Lower leg skin (tissue), 4 donors: ENCODE measurements around the gene YES1. TPM values are rescaled to one million over a fixed set of nuclear protein-coding genes. Genes with fewer than 3 reads are reported as not detected.
A peak's percentile ranks its signal among the peaks of the same experiment; 100 is the strongest.

Source experiments
- DNase-seq, 2 donors: peaks; one replicate each; pipeline ENCODE4 v3.0.0-alpha.2; 2019; ENCODE audit warnings: low spot score in 2 of 2
- H3K4me3 ChIP-seq: fragments of 200-600 bp; sonication (generic); 2 replicates; pipeline ENCODE4 v1.5.1; 2017; ENCODE audit warnings: mild to moderate bottlenecking, low read depth; ENCODE audit not compliant: poor library complexity, severe bottlenecking
- CTCF ChIP-seq, 3 donors: fragments of 450-650 bp; IDR thresholded peaks; one replicate each; pipeline ENCODE4 v1.5.1; 2016; ENCODE audit warnings: antibody characterized with exemption in 3 of 3, mild to moderate bottlenecking in 3 of 3, moderate library complexity in 2 of 3
- POLR2A ChIP-seq, 2 donors: fragments of 450-650 bp; IDR thresholded peaks; one replicate each; pipeline ENCODE4 v1.6.1; 2016 to 2017; ENCODE audit warnings: antibody characterized with exemption in 2 of 2, mild to moderate bottlenecking in 1 of 2, moderate library complexity in 1 of 2
- WGBS, 2 donors: methylation state at CpG; one replicate each; pipeline ENCODE4 v1.1.5; 2018; 5-methylcytosine and 5-hydroxymethylcytosine counted together
- intact Hi-C: fragments of 100-400 bp; cut with DNase I; formaldehyde crosslinking; loops from one replicate; pipeline ENCODE4 v1.15.0; 2023; ENCODE audit warnings: low total_unique reads
- total RNA-seq, 4 donors: library from RNA; depleted of rRNA; stranded (reverse); fragments of >200 nt; gene quantifications; one replicate each; pipeline ENCODE4 v1.1.0, GENCODE V29; 2016

Gene YES1
- total RNA-seq, 4 donors from 2014 or later: 62.3 to 133 (median 90.0) TPM

GRCh38 chr18:708096-708495 is 103.9 kb downstream of the YES1 start:
- no peak overlapping the region for H3K4me3 ChIP-seq
- WGBS, 2 donors: 94 to 97% methylated on average over 10 of the region's 10 CpGs
- DNase-seq: no peak
- intact Hi-C loops: no loop called here
- TF ChIP-seq POLR2A (IDR thresholded peaks at IDR 0.05): no peak
- TF ChIP-seq CTCF (IDR thresholded peaks at IDR 0.05): no peak

- DNase-seq: no peak
- no peak overlapping the region for H3K4me3 ChIP-seq
- 95% methylated on average over 8 of the region's 8 CpGs for WGBS, 2 donors
- intact Hi-C loops: no loop called here
- TF ChIP-seq CTCF (IDR thresholded peaks at IDR 0.05) (no peak), POLR2A (IDR thresholded peaks at IDR 0.05) (no peak)
Observed at GRCh38 chr18:706405-706804, 105.6 kb downstream of the YES1 start.

- TF ChIP-seq CTCF (IDR thresholded peaks at IDR 0.05) (no peak), POLR2A (IDR thresholded peaks at IDR 0.05) (no peak)
- 74 to 83% methylated on average over 8 of the region's 8 CpGs for WGBS, 2 donors
- H3K4me3 ChIP-seq: no peak overlapping the region
- no peak for DNase-seq
- intact Hi-C loops: no loop called here
Observed at GRCh38 chr18:703213-703967, 108.7 kb downstream of the YES1 start.

- peak in 1 of 2 donors; percentile 52 for DNase-seq
- H3K4me3 ChIP-seq: no peak overlapping the region
- WGBS, 2 donors: 52 to 61% methylated on average over 10 of the region's 10 CpGs
- no peak for TF ChIP-seq POLR2A (IDR thresholded peaks at IDR 0.05)
- no peak for TF ChIP-seq CTCF (IDR thresholded peaks at IDR 0.05)
- intact Hi-C loops: no loop called here
Observed at GRCh38 chr18:697800-698199, 114.2 kb downstream of the YES1 start.

- no peak overlapping the region for H3K4me3 ChIP-seq
- no peak for DNase-seq
- WGBS, 2 donors: 95 to 97% methylated on average over 4 of the region's 4 CpGs
- TF ChIP-seq CTCF (IDR thresholded peaks at IDR 0.05) (no peak), POLR2A (IDR thresholded peaks at IDR 0.05) (no peak)
- intact Hi-C loops: no loop called here
Observed at GRCh38 chr18:697012-697411, 115.0 kb downstream of the YES1 start.
